ENCODE results near the gene OR1D5. TPM values are rescaled to one million over a fixed set of nuclear protein-coding genes. Genes with fewer than 3 reads are reported as not detected.

The OR1D5 gene
- total and polyA plus RNA-seq, 10 of the 15 experiments (the other 5 are each of a cell fraction or from before 2014, with no cell fraction given) = not detected

GRCh38 chr17:3035256-3035967 is 28.0 kb downstream of the OR1D5 start:
- H3K27ac ChIP-seq (ENCODE audit: control insufficient read depth, insufficient read depth) = no peak overlapping the region
- ATAC-seq = no peak
- ChIA-PET SMC1A (ENCODE audit: uncharacterized antibody, unreplicated experiment) (no interaction called here), CTCF (interaction anchor here (0.6 kb wide), 1 partner anchor 22 kb away, joined by 3 read pairs; no protein-coding TSS in a partner anchor), POLR2A (no interaction called here), RAD21 (ENCODE audit: unreplicated experiment) (no interaction called here)
- no peaks in the 10 kb centered on the region for H3K4me1 ChIP-seq (ENCODE audit: control insufficient read depth, insufficient read depth, low read length)
- no peaks in the 10 kb centered on the region; a peak in 1 of 4 replicates for H3K27me3 ChIP-seq (replicated peaks in 1 of 2; ENCODE audit: control insufficient read depth in 2 of 2, insufficient read depth in 2 of 2, low read length in 1 of 2)
- no peak overlapping the region for H3K9ac ChIP-seq (ENCODE audit: control insufficient read depth, insufficient read depth, low read length)
- FAIRE-seq = no peak
- DNase-seq (ENCODE audit: low read depth, low spot score) = no peak
- in situ Hi-C loops (cut with MboI) (no loop called here), intact Hi-C loops (cut with micrococcal nuclease; ENCODE audit: unreplicated experiment) (no loop called here)
- no TSS peak for BruUV-seq (replicated peaks)
- H3K4me2 ChIP-seq (ENCODE audit: control insufficient read depth, insufficient read depth) = no peak overlapping the region
- TF ChIP-seq ZNF592 (IDR thresholded peaks at IDR 0.05) (no peak), RUNX3 (IDR thresholded peaks at IDR 0.05; ENCODE audit: low read length) (no peak), SIX5 (IDR thresholded peaks at IDR 0.05; ENCODE audit: low read depth, low read length, severe bottlenecking) (no peak), SIN3A (IDR thresholded peaks at IDR 0.05; ENCODE audit: low read depth, low read length) (no peak), PAX5 (IDR thresholded peaks at IDR 0.05; ENCODE audit: borderline replicate concordance, low read depth, low read length) (no peak), ZNF24 (IDR thresholded peaks at IDR 0.05) (no peak), NR2F1 (conservative IDR thresholded peaks at IDR 0.05) (no peak)
- TF ChIP-seq, protein P1, sequence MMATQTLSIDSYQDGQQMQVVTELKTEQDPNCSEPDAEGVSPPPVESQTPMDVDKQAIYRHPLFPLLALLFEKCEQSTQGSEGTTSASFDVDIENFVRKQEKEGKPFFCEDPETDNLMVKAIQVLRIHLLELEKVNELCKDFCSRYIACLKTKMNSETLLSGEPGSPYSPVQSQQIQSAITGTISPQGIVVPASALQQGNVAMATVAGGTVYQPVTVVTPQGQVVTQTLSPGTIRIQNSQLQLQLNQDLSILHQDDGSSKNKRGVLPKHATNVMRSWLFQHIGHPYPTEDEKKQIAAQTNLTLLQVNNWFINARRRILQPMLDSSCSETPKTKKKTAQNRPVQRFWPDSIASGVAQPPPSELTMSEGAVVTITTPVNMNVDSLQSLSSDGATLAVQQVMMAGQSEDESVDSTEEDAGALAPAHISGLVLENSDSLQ (IDR thresholded peaks at IDR 0.05) = no peak
- TF ChIP-seq, protein P2, sequence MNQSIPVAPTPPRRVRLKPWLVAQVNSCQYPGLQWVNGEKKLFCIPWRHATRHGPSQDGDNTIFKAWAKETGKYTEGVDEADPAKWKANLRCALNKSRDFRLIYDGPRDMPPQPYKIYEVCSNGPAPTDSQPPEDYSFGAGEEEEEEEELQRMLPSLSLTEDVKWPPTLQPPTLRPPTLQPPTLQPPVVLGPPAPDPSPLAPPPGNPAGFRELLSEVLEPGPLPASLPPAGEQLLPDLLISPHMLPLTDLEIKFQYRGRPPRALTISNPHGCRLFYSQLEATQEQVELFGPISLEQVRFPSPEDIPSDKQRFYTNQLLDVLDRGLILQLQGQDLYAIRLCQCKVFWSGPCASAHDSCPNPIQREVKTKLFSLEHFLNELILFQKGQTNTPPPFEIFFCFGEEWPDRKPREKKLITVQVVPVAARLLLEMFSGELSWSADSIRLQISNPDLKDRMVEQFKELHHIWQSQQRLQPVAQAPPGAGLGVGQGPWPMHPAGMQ (IDR thresholded peaks at IDR 0.05; ENCODE audit: borderline replicate concordance) = no peak
- H3K4me3 ChIP-seq = no peak overlapping the region
- H3K36me3 ChIP-seq (ENCODE audit: control insufficient read depth in 2 of 2, insufficient read depth in 2 of 2, low read length in 1 of 2) = no peaks in the 10 kb centered on the region
- H3K79me2 ChIP-seq (ENCODE audit: control insufficient read depth, insufficient read depth, low read length) = no peaks in the 10 kb centered on the region
- no peaks in the 10 kb centered on the region for H4K20me1 ChIP-seq (ENCODE audit: control insufficient read depth, insufficient read depth)
- no peaks in the 10 kb centered on the region for H3K9me3 ChIP-seq (replicated peaks; ENCODE audit: control insufficient read depth, insufficient read depth, low read length)
- 15% methylated on average over 13 of the region's 13 CpGs for WGBS (ENCODE audit: insufficient coverage, insufficient replicate concordance, low lambda C conversion rate, missing lambda C conversion rate)
- H2AFZ ChIP-seq (ENCODE audit: control insufficient read depth, low read depth, low read length) = no peak overlapping the region

All from GM12878 (cell line).